Measurements from ENCODE around the gene ABHD6. TPM values are rescaled to one million over a fixed set of nuclear protein-coding genes. Genes with fewer than 3 reads are reported as not detected.

Gene ABHD6
- total RNA-seq, 1 experiment from 2014 or later = 3.4 TPM

DNA sequence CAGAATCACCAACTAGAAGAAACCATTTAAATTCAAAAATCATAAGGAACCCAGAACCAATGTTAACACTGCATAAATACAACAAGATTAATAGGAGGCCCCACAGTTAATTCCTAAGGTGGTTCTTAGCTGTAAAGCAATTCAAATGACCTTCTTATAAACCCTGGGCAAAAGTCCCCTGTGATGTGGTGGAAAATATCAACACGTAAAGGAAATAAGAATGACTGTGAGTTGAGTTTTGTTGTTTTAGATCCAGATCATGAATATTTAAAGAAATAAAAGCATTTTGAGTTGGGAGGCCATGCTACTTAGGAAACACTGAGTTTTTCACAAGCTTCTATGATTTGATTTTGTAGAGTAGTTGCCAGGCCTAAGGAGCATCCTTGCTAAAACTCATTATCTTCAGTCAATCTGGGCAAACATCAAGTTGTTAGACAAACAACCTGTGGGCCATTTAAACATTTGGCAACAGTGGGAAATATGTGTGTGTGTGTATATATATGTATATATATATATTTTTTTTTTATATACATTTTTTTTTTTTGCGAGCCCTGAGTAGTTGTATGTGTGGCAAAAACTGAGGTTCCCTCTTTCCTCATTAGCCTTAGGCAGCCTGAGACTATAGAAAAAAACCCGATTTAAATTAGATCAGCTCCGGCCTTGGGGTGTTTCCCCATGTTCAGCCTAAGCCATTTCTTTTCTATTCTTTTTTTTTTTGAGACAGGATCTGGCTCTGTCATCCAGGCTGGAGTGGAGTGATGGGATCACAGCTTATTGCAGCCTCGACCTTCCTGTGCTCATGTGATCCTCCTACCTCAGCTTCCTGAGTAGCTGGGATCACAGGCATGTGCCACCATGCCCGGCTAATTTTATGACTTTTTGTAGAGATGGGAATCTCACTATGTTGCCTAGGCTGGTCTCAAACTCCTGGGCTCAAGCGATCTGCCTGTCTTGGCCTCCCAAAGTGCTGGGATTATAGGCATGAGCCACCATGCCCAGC is 87.1 kb downstream of the ABHD6 start:
- Mint-ChIP-seq H3K36me3 (ENCODE audit: insufficient read depth, unreplicated experiment) (peaks cover 18% of the 10 kb centered on the region), H3K4me1 (ENCODE audit: insufficient read depth, unreplicated experiment) (no peaks in the 10 kb centered on the region), H3K27ac (ENCODE audit: low read depth, unreplicated experiment) (no peak overlapping the region), H3K4me3 (ENCODE audit: unreplicated experiment) (no peak overlapping the region), H3K27me3 (ENCODE audit: insufficient read depth, unreplicated experiment) (no peaks in the 10 kb centered on the region), H3K9me3 (ENCODE audit: unreplicated experiment) (no peaks in the 10 kb centered on the region)
- no TSS peak for BruUV-seq (replicated peaks)
- TF ChIP-seq, protein P1, sequence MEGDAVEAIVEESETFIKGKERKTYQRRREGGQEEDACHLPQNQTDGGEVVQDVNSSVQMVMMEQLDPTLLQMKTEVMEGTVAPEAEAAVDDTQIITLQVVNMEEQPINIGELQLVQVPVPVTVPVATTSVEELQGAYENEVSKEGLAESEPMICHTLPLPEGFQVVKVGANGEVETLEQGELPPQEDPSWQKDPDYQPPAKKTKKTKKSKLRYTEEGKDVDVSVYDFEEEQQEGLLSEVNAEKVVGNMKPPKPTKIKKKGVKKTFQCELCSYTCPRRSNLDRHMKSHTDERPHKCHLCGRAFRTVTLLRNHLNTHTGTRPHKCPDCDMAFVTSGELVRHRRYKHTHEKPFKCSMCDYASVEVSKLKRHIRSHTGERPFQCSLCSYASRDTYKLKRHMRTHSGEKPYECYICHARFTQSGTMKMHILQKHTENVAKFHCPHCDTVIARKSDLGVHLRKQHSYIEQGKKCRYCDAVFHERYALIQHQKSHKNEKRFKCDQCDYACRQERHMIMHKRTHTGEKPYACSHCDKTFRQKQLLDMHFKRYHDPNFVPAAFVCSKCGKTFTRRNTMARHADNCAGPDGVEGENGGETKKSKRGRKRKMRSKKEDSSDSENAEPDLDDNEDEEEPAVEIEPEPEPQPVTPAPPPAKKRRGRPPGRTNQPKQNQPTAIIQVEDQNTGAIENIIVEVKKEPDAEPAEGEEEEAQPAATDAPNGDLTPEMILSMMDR (IDR thresholded peaks at IDR 0.05; ENCODE audit: unreplicated experiment) = no peak
- POLR2A ChIA-PET = interaction anchor here (0.7 to 1.4 kb wide), 3 partner anchors 8 to 19 kb away, joined by 3 to 5 read pairs (median 3); partner anchors contain the start of genes HTD2 and RPP14
- no peak for DNase-seq (ENCODE audit: unreplicated experiment)
- intact Hi-C loops (cut with micrococcal nuclease) = no loop called here
- CTCF ChIA-PET = interaction anchor here (0.7 to 3.3 kb wide), 5 partner anchors 11 to 281 kb away, joined by 3 to 22 read pairs (median 4); partner anchors contain the start of genes HTD2 and RPP14

DNA sequence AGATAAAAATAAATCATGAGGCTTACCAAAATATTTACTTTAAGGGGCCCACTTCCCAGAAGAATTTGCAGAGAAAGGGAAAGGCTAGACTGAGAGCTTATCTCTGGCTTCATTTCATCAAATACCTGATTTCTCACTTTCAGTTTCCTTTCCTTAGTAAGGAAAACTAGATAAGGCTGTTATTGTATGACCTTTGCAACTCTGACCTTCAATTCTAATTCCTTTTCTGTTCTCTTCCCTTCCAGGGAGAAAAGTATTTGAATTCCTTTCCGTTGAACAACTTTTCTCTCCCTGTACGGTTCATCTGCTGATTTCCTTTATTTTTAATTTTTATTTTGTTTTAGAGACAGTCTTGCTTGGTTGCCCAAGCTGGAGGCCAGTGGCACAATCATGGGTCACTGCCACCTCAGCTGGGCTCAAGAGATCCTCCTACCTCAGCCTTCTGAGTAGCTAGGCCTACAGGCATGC is 88.0 kb downstream of the ABHD6 start:
- TF ChIP-seq, protein P1 (IDR thresholded peaks at IDR 0.05; ENCODE audit: unreplicated experiment) = no peak
- POLR2A ChIA-PET = interaction anchor here (0.7 to 1.4 kb wide), 2 partner anchors 19 to 58 kb away, joined by 3 to 5 read pairs; partner anchors contain the start of genes HTD2 and RPP14
- intact Hi-C loops (cut with micrococcal nuclease) = no loop called here
- no peaks in the 10 kb centered on the region for H3K9me3 Mint-ChIP-seq (ENCODE audit: unreplicated experiment)
- no peaks in the 10 kb centered on the region for H3K27me3 Mint-ChIP-seq (ENCODE audit: insufficient read depth, unreplicated experiment)
- H3K36me3 Mint-ChIP-seq (ENCODE audit: insufficient read depth, unreplicated experiment) = peaks cover 13% of the 10 kb centered on the region
- no peak overlapping the region for H3K4me3 Mint-ChIP-seq (ENCODE audit: unreplicated experiment)
- H3K4me1 Mint-ChIP-seq (ENCODE audit: insufficient read depth, unreplicated experiment) = no peaks in the 10 kb centered on the region
- no peak for DNase-seq (ENCODE audit: unreplicated experiment)
- CTCF ChIA-PET = interaction anchor here (1.1 to 3.3 kb wide), 4 partner anchors 10 to 206 kb away, joined by 3 to 22 read pairs (median 8); partner anchors contain the start of genes HTD2 and RPP14
- BruUV-seq (replicated peaks) = no TSS peak
- H3K27ac Mint-ChIP-seq (ENCODE audit: low read depth, unreplicated experiment) = no peak overlapping the region

DNA sequence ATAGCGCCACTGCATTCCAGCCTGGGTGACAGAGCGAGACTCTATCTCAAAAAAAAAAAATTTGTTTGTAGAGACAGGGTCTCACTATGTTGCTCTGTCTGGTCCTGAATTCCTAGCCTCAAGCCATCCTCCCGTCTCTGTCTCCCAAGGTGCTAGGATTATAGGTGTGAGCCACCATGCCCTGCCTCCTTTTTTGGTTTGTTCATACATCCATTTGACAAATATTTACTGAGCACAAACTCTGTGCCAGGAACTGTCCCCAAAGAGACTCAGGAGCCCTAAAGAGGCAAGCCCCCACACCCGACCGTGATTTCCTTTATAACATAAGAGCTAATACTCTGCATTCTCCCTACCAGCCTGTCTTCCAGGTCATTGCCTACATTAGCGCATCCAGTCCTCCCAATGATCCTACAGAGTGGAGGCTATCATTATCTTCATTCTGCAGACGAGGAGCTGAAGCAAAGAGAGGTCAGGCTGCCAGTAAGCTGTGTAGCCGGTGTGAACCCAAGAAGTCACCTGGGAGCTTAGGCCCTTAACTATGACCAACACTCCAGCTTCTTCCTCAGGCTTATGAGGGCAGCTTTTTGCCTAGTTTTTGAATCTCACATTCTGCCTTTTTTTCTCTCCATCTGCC is 88.8 kb downstream of the ABHD6 start:
- Mint-ChIP-seq H3K4me1 (ENCODE audit: insufficient read depth, unreplicated experiment) (no peaks in the 10 kb centered on the region), H3K27ac (ENCODE audit: low read depth, unreplicated experiment) (peak overlapping the region; percentile 58), H3K36me3 (ENCODE audit: insufficient read depth, unreplicated experiment) (peaks cover 7% of the 10 kb centered on the region), H3K9me3 (ENCODE audit: unreplicated experiment) (no peaks in the 10 kb centered on the region), H3K27me3 (ENCODE audit: insufficient read depth, unreplicated experiment) (no peaks in the 10 kb centered on the region), H3K4me3 (ENCODE audit: unreplicated experiment) (no peak overlapping the region)
- no TSS peak for BruUV-seq (replicated peaks)
- no peak for DNase-seq (ENCODE audit: unreplicated experiment)
- CTCF ChIA-PET = interaction anchor here (0.5 to 3.3 kb wide), 8 partner anchors 9 to 124 kb away, joined by 3 to 22 read pairs (median 4); partner anchors contain the start of genes HTD2 and RPP14
- TF ChIP-seq, protein P1 (IDR thresholded peaks at IDR 0.05; ENCODE audit: unreplicated experiment) = no peak
- POLR2A ChIA-PET = no interaction called here
- intact Hi-C loops (cut with micrococcal nuclease) = no loop called here

Measured in MCF 10A (cell line).